Epidermal melanocyte (primary cell): ENCODE data around the gene VAV2.
A peak's percentile ranks its signal among the peaks of the same experiment; 100 is the strongest.

Experiments
- DNase-seq: peaks from one replicate; pipeline ENCODE4 v3.0.0; 2011; ENCODE audit warnings: low spot score; ENCODE audit not compliant: insufficient read length

VAV2 gene

GRCh38 chr9:133801739-133802138 is 190.4 kb downstream of the VAV2 start:
- no peak for DNase-seq

GRCh38 chr9:133800266-133800665 is 191.9 kb downstream of the VAV2 start:
- no peak for DNase-seq

- no peak for DNase-seq
Measured at GRCh38 chr9:133799716-133800115, 192.4 kb downstream of the VAV2 start.

- no peak for DNase-seq
Measured at GRCh38 chr9:133799106-133799505, 193.0 kb downstream of the VAV2 start.

- no peak for DNase-seq
Measured at GRCh38 chr9:133798160-133798559, 194.0 kb downstream of the VAV2 start.

- DNase-seq = no peak
Measured at GRCh38 chr9:133797406-133798105, 194.6 kb downstream of the VAV2 start.

- no peak for DNase-seq
Measured at GRCh38 chr9:133796562-133796961, 195.6 kb downstream of the VAV2 start.

GRCh38 chr9:133795049-133795448 is 197.1 kb downstream of the VAV2 start:
- DNase-seq = no peak

GRCh38 chr9:133794016-133794760 is 197.9 kb downstream of the VAV2 start:
- no peak for DNase-seq

- no peak for DNase-seq
Measured at GRCh38 chr9:133793471-133793870, 198.7 kb downstream of the VAV2 start.

GRCh38 chr9:133792721-133793470 is 199.2 kb downstream of the VAV2 start:
- peak; percentile 97 for DNase-seq

- no peak for DNase-seq
Measured at GRCh38 chr9:133791735-133792649, 200.1 kb downstream of the VAV2 start.

- DNase-seq = no peak
Measured at GRCh38 chr9:133791069-133791468, 201.1 kb downstream of the VAV2 start.

- DNase-seq = no peak
Measured at GRCh38 chr9:133789778-133790177, 202.3 kb downstream of the VAV2 start.

- no peak for DNase-seq
Measured at GRCh38 chr9:133788819-133789717, 203.1 kb downstream of the VAV2 start.

GRCh38 chr9:133788045-133788818 is 203.9 kb downstream of the VAV2 start:
- no peak for DNase-seq

- no peak for DNase-seq
Measured at GRCh38 chr9:133787754-133788025, 204.4 kb downstream of the VAV2 start.

- DNase-seq = no peak
Measured at GRCh38 chr9:133786907-133787753, 205.0 kb downstream of the VAV2 start.

- no peak for DNase-seq
Measured at GRCh38 chr9:133786371-133786753, 205.8 kb downstream of the VAV2 start.
